BLaER1 (cell line): ENCODE results near the gene CDH23.

Source experiments
- H3K27ac ChIP-seq: shearing (Covaris generic); formaldehyde crosslinking; 2 replicates; pipeline ENCODE4 v1.8.1; 2022
- H3K27me3 ChIP-seq: shearing (Covaris generic); formaldehyde crosslinking; 2 replicates; pipeline ENCODE4 v1.8.1; 2022
- H3K36me3 ChIP-seq: shearing (Covaris generic); formaldehyde crosslinking; 2 replicates; pipeline ENCODE4 v1.8.1; 2022
- H3K4me1 ChIP-seq: shearing (Covaris generic); formaldehyde crosslinking; 2 replicates; pipeline ENCODE4 v1.8.1; 2022
- H3K4me2 ChIP-seq: shearing (Covaris generic); formaldehyde crosslinking; 2 replicates; pipeline ENCODE4 v1.8.1; 2022
- H3K4me3 ChIP-seq: shearing (Covaris generic); formaldehyde crosslinking; 2 replicates; pipeline ENCODE4 v1.8.1; 2022
- H3K9ac ChIP-seq: shearing (Covaris generic); formaldehyde crosslinking; 2 replicates; pipeline ENCODE4 v1.8.1; 2022
- H3K9me3 ChIP-seq: shearing (Covaris generic); formaldehyde crosslinking; 2 replicates; pipeline ENCODE4 v1.8.1; 2022
- H4K20me1 ChIP-seq: shearing (Covaris generic); formaldehyde crosslinking; 2 replicates; pipeline ENCODE4 v1.8.1; 2022
- Cebpa-rat ChIP-seq: shearing (Covaris generic); IDR thresholded peaks from 2 replicates; pipeline ENCODE4 v1.8.1; 2022

CDH23 gene

DNA sequence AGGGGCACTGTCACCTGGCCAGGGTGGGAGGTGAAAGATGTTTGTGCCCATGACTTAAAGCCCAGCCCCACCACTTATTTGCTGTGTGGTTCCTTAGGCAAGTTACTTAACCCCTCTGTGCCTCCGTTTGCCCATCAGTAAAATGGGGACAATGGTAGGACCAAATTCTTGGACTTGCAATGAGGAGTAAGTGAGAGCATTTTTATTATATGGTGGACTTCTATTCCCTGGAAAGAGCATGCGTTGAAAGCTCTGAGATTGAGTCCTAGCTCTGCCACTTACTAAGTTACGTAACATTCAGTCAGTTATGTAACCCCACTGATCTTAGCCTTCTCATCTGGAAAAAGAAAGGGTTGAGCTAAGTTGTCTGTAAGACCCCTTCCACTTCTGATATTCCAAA is 357.8 kb downstream of the CDH23 start:
- peaks cover 3% of the 10 kb centered on the region; the same call in 1 of the 2 replicates for H3K27me3 ChIP-seq
- H3K9ac ChIP-seq: no peak overlapping the region
- no peak for TF ChIP-seq Cebpa-rat
- peak overlapping the region; percentile 95 for H3K4me2 ChIP-seq
- no peaks in the 10 kb centered on the region for H4K20me1 ChIP-seq
- no peaks in the 10 kb centered on the region for H3K9me3 ChIP-seq
- H3K4me1 ChIP-seq: peaks cover 84% of the 10 kb centered on the region
- H3K36me3 ChIP-seq: no peaks in the 10 kb centered on the region
- no peak overlapping the region for H3K4me3 ChIP-seq
- H3K27ac ChIP-seq: no peak overlapping the region

DNA sequence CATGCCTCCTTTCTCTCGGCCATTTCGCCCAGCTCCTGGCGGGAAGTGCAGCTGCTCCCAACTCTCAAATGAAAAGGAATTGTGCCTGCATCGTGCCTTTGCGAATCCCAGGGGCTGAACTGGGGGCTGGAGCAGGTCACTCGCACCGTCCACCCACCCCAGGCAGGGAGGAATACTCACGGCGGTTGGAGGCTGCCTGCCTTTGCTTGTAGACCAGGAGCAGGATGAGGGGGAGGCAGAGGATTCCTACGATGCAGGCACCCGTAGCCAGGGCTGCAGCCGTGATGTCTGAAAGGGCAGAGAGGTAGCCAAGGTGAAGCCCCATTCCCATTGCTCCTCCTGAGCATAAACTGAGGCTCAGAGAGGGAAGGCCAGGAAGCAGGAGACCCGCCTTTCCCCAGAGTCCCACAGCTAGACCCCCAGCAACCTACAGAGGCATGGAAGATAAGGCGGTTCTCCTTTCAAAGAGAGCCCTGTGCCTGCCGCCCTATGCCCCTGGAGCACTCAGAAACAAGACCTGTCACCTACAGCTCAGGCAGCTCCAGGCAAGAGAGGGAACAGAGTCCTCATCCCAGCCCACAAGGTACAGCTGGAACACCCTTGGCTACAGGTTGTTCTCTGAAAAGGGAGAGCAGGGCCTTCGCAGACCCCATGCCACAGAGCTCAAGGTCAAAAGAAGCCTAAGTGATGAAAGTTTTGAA is 358.6 kb downstream of the CDH23 start:
- H3K4me1 ChIP-seq: peaks cover 76% of the 10 kb centered on the region
- H3K27me3 ChIP-seq: peaks cover 3% of the 10 kb centered on the region; the same call in 1 of the 2 replicates
- H3K4me3 ChIP-seq: no peak overlapping the region
- no peaks in the 10 kb centered on the region for H3K9me3 ChIP-seq
- TF ChIP-seq Cebpa-rat: no peak
- no peaks in the 10 kb centered on the region for H4K20me1 ChIP-seq
- H3K27ac ChIP-seq: no peak overlapping the region
- H3K36me3 ChIP-seq: no peaks in the 10 kb centered on the region
- H3K4me2 ChIP-seq: no peak overlapping the region
- no peak overlapping the region for H3K9ac ChIP-seq

DNA sequence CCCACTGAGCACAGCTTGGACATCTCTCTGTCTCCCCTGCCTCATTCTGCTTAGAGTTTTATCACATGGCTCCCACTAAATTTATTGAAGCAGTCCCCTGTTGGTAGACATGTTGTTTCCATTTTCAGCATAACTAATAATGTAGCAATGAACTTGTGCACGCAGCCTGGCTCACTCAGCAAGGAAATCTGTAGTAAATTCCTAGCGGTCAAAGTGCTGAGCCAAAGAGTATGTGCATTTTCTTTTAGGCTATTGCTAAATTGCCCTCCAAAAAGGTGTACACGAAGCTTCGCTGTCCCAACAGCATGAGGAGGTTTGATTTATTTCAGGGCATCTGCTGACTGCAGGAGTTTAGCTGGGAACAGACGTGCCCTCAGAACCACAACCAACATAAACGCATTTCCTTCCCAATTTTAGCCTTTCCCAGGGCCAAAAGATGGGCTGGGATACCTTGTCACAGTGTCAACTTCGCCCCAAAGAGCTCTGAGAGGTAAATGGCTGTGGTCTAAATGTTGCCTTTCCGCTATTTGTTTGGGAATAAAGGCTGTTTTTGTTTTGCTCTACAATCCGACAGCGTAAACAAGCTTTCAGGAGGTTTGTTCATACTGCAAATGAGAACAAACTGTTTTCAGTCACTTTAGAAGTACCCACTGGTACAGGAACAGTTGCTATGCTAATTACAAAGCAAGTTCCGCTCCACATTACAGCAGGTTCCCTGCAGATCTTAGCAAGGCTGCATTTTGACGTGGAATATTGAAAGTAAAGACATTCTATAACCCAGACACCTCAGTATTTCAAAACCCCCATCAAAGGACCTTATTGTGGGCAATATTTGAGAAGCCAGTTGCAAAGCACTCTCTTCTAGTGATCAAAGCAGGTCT is 359.8 kb downstream of the CDH23 start:
- no peak for TF ChIP-seq Cebpa-rat
- Histone ChIP-seq H3K9ac (no peak overlapping the region), H3K4me3 (no peak overlapping the region), H3K4me1 (peaks cover 64% of the 10 kb centered on the region), H3K36me3 (no peaks in the 10 kb centered on the region), H3K9me3 (no peaks in the 10 kb centered on the region), H3K4me2 (peak overlapping the region; percentile 60), H3K27ac (no peak overlapping the region), H3K27me3 (peaks cover 3% of the 10 kb centered on the region; the same call in 1 of the 2 replicates), H4K20me1 (no peaks in the 10 kb centered on the region)

GRCh38 chr10:71757399-71757922 is 360.7 kb downstream of the CDH23 start:
- Histone ChIP-seq H3K27ac (no peak overlapping the region), H3K9me3 (no peaks in the 10 kb centered on the region), H3K36me3 (no peaks in the 10 kb centered on the region), H4K20me1 (no peaks in the 10 kb centered on the region), H3K9ac (no peak overlapping the region), H3K27me3 (peaks cover 3% of the 10 kb centered on the region; the same call in 1 of the 2 replicates), H3K4me3 (no peak overlapping the region), H3K4me2 (peak overlapping the region; percentile 60), H3K4me1 (peaks cover 55% of the 10 kb centered on the region)
- TF ChIP-seq Cebpa-rat: no peak

GRCh38 chr10:71761105-71761511 is 364.4 kb downstream of the CDH23 start:
- no peaks in the 10 kb centered on the region for H3K36me3 ChIP-seq
- H3K4me1 ChIP-seq: peaks cover 39% of the 10 kb centered on the region
- H3K27ac ChIP-seq: no peak overlapping the region
- no peaks in the 10 kb centered on the region for H3K27me3 ChIP-seq
- H3K9ac ChIP-seq: no peak overlapping the region
- no peak for TF ChIP-seq Cebpa-rat
- no peaks in the 10 kb centered on the region for H4K20me1 ChIP-seq
- H3K9me3 ChIP-seq: no peaks in the 10 kb centered on the region
- H3K4me3 ChIP-seq: no peak overlapping the region
- no peak overlapping the region for H3K4me2 ChIP-seq

- Histone ChIP-seq H3K27ac (no peak overlapping the region), H3K27me3 (no peaks in the 10 kb centered on the region), H3K4me3 (no peak overlapping the region), H4K20me1 (no peaks in the 10 kb centered on the region), H3K9me3 (no peaks in the 10 kb centered on the region), H3K4me1 (peaks cover 36% of the 10 kb centered on the region), H3K9ac (no peak overlapping the region), H3K36me3 (no peaks in the 10 kb centered on the region), H3K4me2 (no peak overlapping the region)
- no peak for TF ChIP-seq Cebpa-rat
Observed at GRCh38 chr10:71761541-71762113, 364.9 kb downstream of the CDH23 start.

DNA sequence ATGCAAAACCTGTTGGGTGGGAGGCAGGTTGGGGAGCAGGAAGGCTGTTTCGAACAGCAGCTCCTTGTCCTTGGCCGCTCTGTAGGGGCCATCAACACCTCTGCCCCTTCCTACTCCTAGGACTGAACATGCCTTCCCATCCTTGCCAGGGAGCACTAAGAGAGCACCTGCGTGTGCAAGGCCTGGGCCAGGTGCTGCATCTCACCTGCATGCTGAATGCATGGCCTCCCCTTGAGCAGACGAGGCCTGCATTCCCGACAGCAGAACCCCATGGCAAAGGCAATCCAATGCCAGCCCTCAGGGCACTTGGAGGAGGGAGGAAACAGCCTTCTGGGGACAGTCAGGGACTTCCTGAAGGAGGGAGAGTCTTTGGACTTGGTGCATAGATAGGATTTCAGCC is 365.6 kb downstream of the CDH23 start:
- H3K9ac ChIP-seq: no peak overlapping the region
- H3K4me3 ChIP-seq: no peak overlapping the region
- H3K27me3 ChIP-seq: no peaks in the 10 kb centered on the region
- no peaks in the 10 kb centered on the region for H4K20me1 ChIP-seq
- H3K4me1 ChIP-seq: peaks cover 36% of the 10 kb centered on the region
- H3K36me3 ChIP-seq: no peaks in the 10 kb centered on the region
- no peak overlapping the region for H3K27ac ChIP-seq
- no peaks in the 10 kb centered on the region for H3K9me3 ChIP-seq
- no peak overlapping the region for H3K4me2 ChIP-seq
- no peak for TF ChIP-seq Cebpa-rat

DNA sequence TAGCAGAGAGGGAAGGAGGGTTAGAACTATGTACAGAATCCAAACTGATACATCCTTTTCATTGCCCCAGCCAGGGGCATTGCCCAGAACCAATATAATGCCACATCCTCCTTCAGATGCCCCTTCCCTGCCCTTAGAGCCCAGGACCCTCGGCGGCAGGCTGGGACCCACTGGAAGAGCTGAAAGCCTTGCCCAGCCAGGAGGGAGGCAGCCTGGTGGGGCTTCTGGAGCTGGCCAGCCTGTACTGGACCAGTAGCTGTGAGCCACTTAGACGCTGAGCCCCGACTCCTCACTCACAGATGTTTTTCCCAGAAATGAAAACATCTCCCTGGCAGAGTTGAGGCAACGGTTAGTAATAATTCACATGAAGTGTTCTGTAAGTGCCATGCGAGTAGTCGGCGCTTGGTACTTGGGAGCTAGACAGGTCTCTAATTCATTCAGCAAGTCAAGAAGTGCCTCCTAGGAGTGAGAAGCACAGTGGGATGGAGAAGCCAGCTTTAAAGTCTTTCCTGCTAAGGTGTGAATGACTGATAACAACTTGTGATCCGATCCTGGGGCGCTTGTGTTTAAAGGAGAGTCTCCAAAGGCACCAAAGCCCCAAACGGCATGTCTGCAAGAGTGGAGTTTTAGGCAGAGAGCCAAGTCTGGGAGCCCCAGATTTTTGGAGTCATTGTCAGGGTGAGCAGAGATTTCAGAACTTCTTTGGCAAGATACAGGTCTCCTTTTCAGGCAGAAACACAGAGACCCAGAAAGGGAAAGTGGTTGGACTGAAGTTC is 366.8 kb downstream of the CDH23 start:
- Histone ChIP-seq H4K20me1 (no peaks in the 10 kb centered on the region), H3K4me2 (no peak overlapping the region), H3K9ac (no peak overlapping the region), H3K4me1 (peaks cover 37% of the 10 kb centered on the region), H3K36me3 (no peaks in the 10 kb centered on the region), H3K9me3 (no peaks in the 10 kb centered on the region), H3K27me3 (no peaks in the 10 kb centered on the region), H3K27ac (no peak overlapping the region), H3K4me3 (no peak overlapping the region)
- TF ChIP-seq Cebpa-rat: no peak

DNA sequence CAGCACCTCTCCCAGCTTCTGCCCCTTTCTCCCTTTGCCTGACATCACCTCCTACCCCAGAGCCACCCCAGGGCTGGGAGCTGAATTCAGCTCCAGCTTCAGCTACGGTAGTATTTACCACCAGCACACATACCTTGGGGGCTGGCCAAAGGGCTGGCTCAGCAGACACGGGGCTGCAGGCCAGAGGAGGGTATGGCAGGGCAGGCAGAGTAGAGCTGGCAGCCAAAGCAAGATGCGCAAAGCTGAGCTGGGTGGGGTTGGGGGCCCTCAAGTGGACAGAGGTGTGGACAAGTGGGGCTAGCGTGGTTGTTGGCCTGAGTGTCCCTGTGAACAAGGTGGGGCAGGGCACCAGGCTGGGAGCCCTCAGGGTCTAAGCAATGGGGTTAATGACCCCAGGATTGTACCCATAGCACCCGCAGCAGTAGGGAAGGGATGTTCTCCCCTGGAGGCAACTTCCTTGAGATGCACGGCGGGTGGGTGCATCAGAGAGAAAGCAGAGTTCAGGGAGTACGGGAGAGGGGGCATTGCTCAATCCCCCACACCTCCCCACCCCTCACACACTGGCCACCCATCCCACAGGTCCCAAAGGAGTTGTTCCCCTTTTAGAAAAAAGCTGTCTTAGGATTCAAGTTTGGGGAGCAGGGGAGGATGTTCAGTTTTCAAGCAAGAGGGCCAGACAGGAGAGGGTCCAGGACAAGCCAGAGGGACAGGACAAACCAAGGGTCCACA is 368.6 kb downstream of the CDH23 start:
- H3K4me2 ChIP-seq: peak overlapping the region; percentile 55

More for the DNA sequence above, 368.6 kb downstream of the CDH23 start:
- H3K9me3 ChIP-seq: no peaks in the 10 kb centered on the region
- no peaks in the 10 kb centered on the region for H4K20me1 ChIP-seq
- H3K9ac ChIP-seq: peak overlapping the region; percentile 8; the same call in 1 of the 2 replicates
- H3K4me1 ChIP-seq: peaks cover 55% of the 10 kb centered on the region
- peak overlapping the region; percentile 18; the same call in 1 of the 2 replicates for H3K27ac ChIP-seq
- 0 out of 2 replicates have a peak, but pooled peaks have one; percentile 25 for TF ChIP-seq Cebpa-rat
- no peaks in the 10 kb centered on the region for H3K36me3 ChIP-seq
- H3K4me3 ChIP-seq: no peak overlapping the region
- H3K27me3 ChIP-seq: no peaks in the 10 kb centered on the region
